Sigmoid colon (tissue), 7 donors: ENCODE data around the gene GPRIN1. TPM values are rescaled to one million over a fixed set of nuclear protein-coding genes. Genes with fewer than 3 reads are reported as not detected.
"Not testable (repeated sequence)": the region's sequence is repeated elsewhere in the genome, so short reads cannot be mapped to it uniquely, and the experiment has no call there.

Experiments used
- DNase-seq: peaks from one replicate; pipeline ENCODE4 v3.0.0-alpha.2; 2019
- H3K27ac ChIP-seq, 4 donors: fragments of 200-600 bp; sonication (generic); one replicate each; pipeline ENCODE4 v1.5.1; 2016 to 2019; ENCODE audit warnings: mild to moderate bottlenecking in 1 of 4
- H3K27me3 ChIP-seq, 3 donors: fragments of 200-600 bp; sonication (generic); one replicate each; pipeline ENCODE4 v1.5.1; 2019; ENCODE audit warnings: mild to moderate bottlenecking in 1 of 3
- H3K36me3 ChIP-seq, 4 donors: fragments of 200-600 bp; sonication (generic); one replicate each; pipeline ENCODE4 v1.5.1; 2016 to 2019
- H3K4me1 ChIP-seq, 4 donors: fragments of 200-600 bp; sonication (generic); one replicate each; pipeline ENCODE4 v1.5.1; 2017 to 2019
- H3K4me3 ChIP-seq, 4 donors: fragments of 200-600 bp; sonication (generic); one replicate each; pipeline ENCODE4 v1.5.1; 2017 to 2019; ENCODE audit warnings: mild to moderate bottlenecking in 2 of 4, moderate library complexity in 1 of 4
- H3K9me3 ChIP-seq, 4 donors: fragments of 200-600 bp in 3 of 4; sonication (generic) in 3 of 4; one replicate each; pipeline versions ENCODE4 v1.5.1 to v1.6.1; 2013 to 2019
- CTCF ChIP-seq, 4 experiments: fragments of 450-650 bp in 3 of 4; fragments of 200-600 bp in 1 of 4; IDR thresholded peaks; one replicate each; pipeline ENCODE4 v1.5.1; 2016 to 2019; ENCODE audit warnings: antibody characterized with exemption in 4 of 4, mild to moderate bottlenecking in 3 of 4, moderate library complexity in 2 of 4
- EP300 ChIP-seq, 4 donors: sonication (generic); formaldehyde crosslinking; IDR thresholded peaks; one replicate each; pipeline ENCODE4 v1.6.1; 2017; ENCODE audit warnings: antibody characterized with exemption in 4 of 4
- POLR2A ChIP-seq, 2 donors: fragments of 450-650 bp; IDR thresholded peaks; one replicate each; pipeline ENCODE4 v1.6.1; 2016; ENCODE audit warnings: antibody characterized with exemption in 2 of 2, mild to moderate bottlenecking in 2 of 2, moderate library complexity in 2 of 2
- POLR2AphosphoS5 ChIP-seq, 4 donors: sonication (generic); formaldehyde crosslinking; IDR thresholded peaks; one replicate each; pipeline ENCODE4 v1.6.1; 2017; ENCODE audit warnings: antibody characterized with exemption in 4 of 4
- WGBS, 2 donors: extraction: QIAGEN DNeasy Blood & Tissue Kit; methylation state at CpG; one replicate each; pipeline ENCODE4 v1.1.7; 2013; 5-methylcytosine and 5-hydroxymethylcytosine counted together
- intact Hi-C: fragments of 100-400 bp; cut with DNase I; formaldehyde crosslinking; loops from one replicate; pipeline ENCODE4 v1.15.1; 2023
- polyA plus RNA-seq, 3 donors: library from polyadenylated mRNA; stranded (reverse); fragments of 200-250 nt; gene quantifications; one replicate each; pipeline ENCODE4 v1.2.3, GENCODE V29; 2013
- total RNA-seq, 4 donors: library from RNA; depleted of rRNA; stranded (reverse); fragments of >200 nt; gene quantifications; one replicate each; pipeline ENCODE4 v1.1.0, GENCODE V29; 2016
- donor health status: healthy with polysubstance abuse.
- donor health status: Bipolar disorder and iron deficiency.
- donor health status: healthy.

Gene GPRIN1
- total and polyA plus RNA-seq, 7 donors = 0.33 to 1.6 (median 0.69) TPM

GRCh38 chr5:176593273-176593869 lies 16.6 kb downstream of the GPRIN1 start:
- no peaks in the 10 kb centered on the region for H3K36me3 ChIP-seq
- H3K9me3 ChIP-seq = no peaks in the 10 kb centered on the region
- TF ChIP-seq EP300 (IDR thresholded peaks at IDR 0.05) = no peak
- TF ChIP-seq CTCF (IDR thresholded peaks at IDR 0.05) = no peak
- no peak for TF ChIP-seq POLR2AphosphoS5 (IDR thresholded peaks at IDR 0.05)
- no peak for TF ChIP-seq POLR2A (IDR thresholded peaks at IDR 0.05)
- H3K4me3 ChIP-seq = no peak overlapping the region
- peaks cover 5 to 33% (median 8%) of the 10 kb centered on the region in 3 donors for H3K27me3 ChIP-seq
- H3K4me1 ChIP-seq = peaks cover 0 to 13% (median 9%) of the 10 kb centered on the region in 4 donors
- no peak overlapping the region for H3K27ac ChIP-seq
- WGBS, 2 donors = 94 to 96% methylated on average over 12 of the region's 12 CpGs
- intact Hi-C loops = no loop called here
- DNase-seq = no peak

DNA sequence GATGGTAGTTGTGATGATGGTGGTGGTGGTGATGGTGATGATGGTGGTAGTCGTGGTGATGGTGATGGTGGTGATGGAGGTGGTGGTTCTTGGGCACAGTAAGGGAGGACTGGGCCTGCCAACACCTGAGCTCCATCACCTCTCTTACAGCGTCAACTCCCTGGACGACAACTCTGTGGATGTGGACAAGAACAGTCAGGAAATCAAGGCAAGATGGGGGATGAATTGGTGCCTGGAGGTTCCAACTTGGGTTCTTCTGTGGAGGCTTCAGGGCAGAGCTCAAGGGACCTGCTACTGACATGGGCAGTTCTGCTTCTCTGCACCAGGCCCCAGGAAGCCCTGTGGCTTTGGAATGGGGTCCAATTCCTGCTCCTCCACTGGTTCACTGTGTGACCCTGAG lies 17.4 kb downstream of the GPRIN1 start:
- intact Hi-C loops = no loop called here
- H3K4me3 ChIP-seq = no peak overlapping the region
- no peak for DNase-seq
- H3K27me3 ChIP-seq = peaks cover 5 to 29% (median 8%) of the 10 kb centered on the region in 3 donors
- H3K4me1 ChIP-seq = peaks cover 0 to 13% (median 9%) of the 10 kb centered on the region in 4 donors
- TF ChIP-seq EP300 (IDR thresholded peaks at IDR 0.05) (no peak), CTCF (IDR thresholded peaks at IDR 0.05) (no peak), POLR2A (IDR thresholded peaks at IDR 0.05) (no peak), POLR2AphosphoS5 (IDR thresholded peaks at IDR 0.05) (no peak)
- 96 to 99% methylated on average over 3 of the region's 3 CpGs for WGBS, 2 donors
- no peaks in the 10 kb centered on the region for H3K36me3 ChIP-seq
- H3K27ac ChIP-seq = no peak overlapping the region
- H3K9me3 ChIP-seq = no peaks in the 10 kb centered on the region

GRCh38 chr5:176591667-176592066 lies 18.3 kb downstream of the GPRIN1 start:
- intact Hi-C loops, H3K4me1 ChIP-seq, H3K36me3 ChIP-seq, H3K4me3 ChIP-seq, H3K9me3 ChIP-seq, DNase-seq, H3K27ac ChIP-seq: not testable (repeated sequence)
- WGBS, 2 donors = 59 to 80% methylated on average over 2 of the region's 2 CpGs
- H3K27me3 ChIP-seq = peaks cover 5 to 24% (median 8%) of the 10 kb centered on the region in 3 donors

DNA sequence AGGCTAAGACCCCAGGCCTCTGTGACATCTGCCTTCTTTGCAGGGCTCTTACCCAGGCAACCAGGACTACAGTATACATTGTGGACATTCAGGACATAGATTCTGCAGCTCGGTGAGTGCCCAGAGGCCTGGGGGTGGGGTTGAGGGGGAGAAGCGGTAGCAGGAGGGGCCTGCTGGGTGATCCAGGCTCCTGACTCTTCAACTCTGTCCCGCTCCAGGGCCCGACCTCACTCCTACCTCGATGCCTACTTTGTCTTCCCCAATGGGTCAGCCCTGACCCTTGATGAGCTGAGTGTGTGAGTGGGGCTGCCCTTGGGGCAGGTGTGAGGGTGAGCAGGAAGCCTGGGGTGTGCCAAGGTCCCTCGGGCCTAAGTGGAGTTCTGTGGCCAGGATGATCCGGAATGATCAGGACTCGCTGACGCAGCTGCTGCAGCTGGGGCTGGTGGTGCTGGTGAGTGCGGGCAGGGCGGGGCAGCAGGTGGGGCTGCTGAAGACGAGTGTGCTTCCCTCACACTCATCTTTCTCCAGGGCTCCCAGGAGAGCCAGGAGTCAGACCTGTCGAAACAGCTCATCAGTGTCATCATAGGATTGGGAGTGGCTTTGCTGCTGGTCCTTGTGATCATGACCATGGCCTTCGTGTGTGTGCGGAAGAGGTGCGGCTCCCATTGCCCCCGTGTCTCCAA lies 19.8 kb downstream of the GPRIN1 start:
- Histone ChIP-seq H3K27ac (no peak overlapping the region), H3K9me3 (peaks cover 0 to 6% (median 3%) of the 10 kb centered on the region in 4 donors), H3K4me3 (no peak overlapping the region), H3K27me3 (peaks cover 0 to 14% (median 7%) of the 10 kb centered on the region in 3 donors), H3K36me3 (no peaks in the 10 kb centered on the region), H3K4me1 (no peaks in the 10 kb centered on the region)
- WGBS, 2 donors = 85 to 91% methylated on average over 17 of the region's 17 CpGs
- no peak for DNase-seq
- TF ChIP-seq POLR2AphosphoS5 (IDR thresholded peaks at IDR 0.05) (no peak), EP300 (IDR thresholded peaks at IDR 0.05) (no peak), CTCF (IDR thresholded peaks at IDR 0.05) (no peak), POLR2A (IDR thresholded peaks at IDR 0.05) (no peak)
- intact Hi-C loops = no loop called here

- H3K4me3 ChIP-seq = no peak overlapping the region
- no peak overlapping the region for H3K27ac ChIP-seq
- intact Hi-C loops = no loop called here
- WGBS, 2 donors = 91 to 95% methylated on average over 31 of the region's 31 CpGs
- H3K36me3 ChIP-seq = no peaks in the 10 kb centered on the region
- H3K27me3 ChIP-seq = peaks cover 0 to 14% (median 0%) of the 10 kb centered on the region in 3 donors
- peaks cover 4 to 13% (median 11%) of the 10 kb centered on the region in 4 donors for H3K9me3 ChIP-seq
- no peak for DNase-seq
- H3K4me1 ChIP-seq = no peaks in the 10 kb centered on the region
- TF ChIP-seq POLR2A (IDR thresholded peaks at IDR 0.05) (no peak), CTCF (IDR thresholded peaks at IDR 0.05) (no peak), POLR2AphosphoS5 (IDR thresholded peaks at IDR 0.05) (no peak), EP300 (IDR thresholded peaks at IDR 0.05) (no peak)
Measured at GRCh38 chr5:176589039-176589769, 20.8 kb downstream of the GPRIN1 start.
